ENCODE data around the gene MAN1C1. TPM values are rescaled to one million over a fixed set of nuclear protein-coding genes. Genes with fewer than 3 reads are reported as not detected.

Gene MAN1C1
- total RNA-seq, 1 donor from 2014 or later: 0.20 TPM

- TF ChIP-seq CTCF (IDR thresholded peaks at IDR 0.05): no peak
- Mint-ChIP-seq H3K4me3 (no peak overlapping the region), H3K9me3 (no peaks in the 10 kb centered on the region), H3K4me1 (peaks cover 11% of the 10 kb centered on the region), H3K36me3 (ENCODE audit: low read depth) (peaks cover 6% of the 10 kb centered on the region), H3K27ac (no peak overlapping the region), H3K27me3 (peaks cover 7% of the 10 kb centered on the region)
- ChIA-PET CTCF (no interaction called here), POLR2A (no interaction called here)
- ATAC-seq (ENCODE audit: low read depth) (no peak), DNase-seq (no peak)
- intact Hi-C loops (cut with micrococcal nuclease): no loop called here
These were observed 46.8 kb upstream of the MAN1C1 start for GRCh38 chr1:25569597-25570396.

- Mint-ChIP-seq H3K4me1 (peaks cover 4% of the 10 kb centered on the region), H3K27me3 (peaks cover 7% of the 10 kb centered on the region), H3K4me3 (no peak overlapping the region), H3K9me3 (no peaks in the 10 kb centered on the region), H3K27ac (no peak overlapping the region), H3K36me3 (ENCODE audit: low read depth) (peaks cover 6% of the 10 kb centered on the region)
- no peak for TF ChIP-seq CTCF (IDR thresholded peaks at IDR 0.05)
- ATAC-seq (ENCODE audit: low read depth) (no peak), DNase-seq (no peak)
- intact Hi-C loops (cut with micrococcal nuclease): no loop called here
- CTCF ChIA-PET: interaction anchor here (1.1 kb wide), 1 partner anchor 23 kb away, joined by 3 read pairs; no protein-coding TSS in a partner anchor
- POLR2A ChIA-PET: no interaction called here
These were observed 45.6 kb upstream of the MAN1C1 start for GRCh38 chr1:25570798-25571521.

GRCh38 chr1:25571522-25571970 lies 45.0 kb upstream of the MAN1C1 start:
- ChIA-PET CTCF (interaction anchor here (1.1 kb wide), 1 partner anchor 24 kb away, joined by 3 read pairs; no protein-coding TSS in a partner anchor), POLR2A (no interaction called here)
- H3K36me3 Mint-ChIP-seq (ENCODE audit: low read depth): peaks cover 6% of the 10 kb centered on the region
- H3K4me1 Mint-ChIP-seq: peaks cover 2% of the 10 kb centered on the region
- peaks cover 7% of the 10 kb centered on the region for H3K27me3 Mint-ChIP-seq
- H3K27ac Mint-ChIP-seq: no peak overlapping the region
- H3K9me3 Mint-ChIP-seq: no peaks in the 10 kb centered on the region
- intact Hi-C loops (cut with micrococcal nuclease): no loop called here
- H3K4me3 Mint-ChIP-seq: no peak overlapping the region
- no peak for DNase-seq
- no peak for ATAC-seq (ENCODE audit: low read depth)
- no peak for TF ChIP-seq CTCF (IDR thresholded peaks at IDR 0.05)

GRCh38 chr1:25572107-25572506 lies 44.5 kb upstream of the MAN1C1 start:
- CTCF ChIA-PET: interaction anchor here (0.7 to 1.3 kb wide), 4 partner anchors 18 to 51 kb away, joined by 3 read pairs; no protein-coding TSS in a partner anchor
- Mint-ChIP-seq H3K4me3 (no peak overlapping the region), H3K9me3 (no peaks in the 10 kb centered on the region), H3K27me3 (peaks cover 7% of the 10 kb centered on the region), H3K36me3 (ENCODE audit: low read depth) (peaks cover 6% of the 10 kb centered on the region), H3K27ac (no peak overlapping the region), H3K4me1 (peaks cover 2% of the 10 kb centered on the region)
- POLR2A ChIA-PET: no interaction called here
- ATAC-seq (ENCODE audit: low read depth) (no peak), DNase-seq (no peak)
- TF ChIP-seq CTCF (IDR thresholded peaks at IDR 0.05): no peak
- intact Hi-C loops (cut with micrococcal nuclease): no loop called here
